SHP77 (cell line): Measurements from ENCODE around the gene COL5A2.

Experiments
- DNase-seq, 2 experiments: peaks; one replicate each; lab custom pipeline; 2025; lab: John Stamatoyannopoulos, UW

The COL5A2 gene

DNA sequence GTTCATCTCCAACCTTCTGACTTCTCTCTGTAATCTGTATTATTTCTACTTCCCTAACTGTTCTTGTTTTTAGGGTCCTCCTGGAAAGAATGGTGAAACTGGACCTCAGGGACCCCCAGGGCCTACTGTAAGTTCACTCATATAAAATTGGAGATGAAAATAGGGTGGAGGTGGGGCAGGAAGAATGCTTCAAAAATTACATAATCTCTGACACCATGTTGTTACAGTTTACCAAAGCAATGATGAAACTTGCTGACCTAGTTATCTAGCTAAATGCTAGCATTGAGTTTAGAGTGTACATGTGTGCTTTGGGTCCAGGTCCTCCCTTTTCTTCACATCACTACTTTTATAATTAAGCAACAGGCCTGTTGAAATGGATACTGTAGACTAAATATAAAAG, 182.3 kb downstream of the COL5A2 start:
- no peak for DNase-seq

DNA sequence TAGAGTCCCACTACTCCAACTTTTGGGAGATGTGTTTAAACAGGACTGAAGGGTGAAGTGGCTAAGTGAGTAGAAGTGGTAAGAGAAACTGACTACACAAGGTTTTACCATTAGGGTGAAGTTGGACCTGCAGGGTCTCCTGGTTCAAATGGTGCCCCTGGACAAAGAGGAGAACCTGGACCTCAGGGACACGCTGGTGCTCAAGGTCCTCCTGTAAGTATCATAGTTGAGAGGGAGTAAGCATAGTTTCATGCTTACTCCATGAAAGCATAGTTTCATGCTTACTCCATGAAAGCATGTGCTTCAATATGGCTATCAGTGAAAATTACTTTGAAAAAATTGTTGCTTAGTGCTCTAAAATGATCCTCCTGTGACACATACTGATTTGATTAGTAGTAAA, 186.3 kb downstream of the COL5A2 start:
- DNase-seq: no peak

DNA sequence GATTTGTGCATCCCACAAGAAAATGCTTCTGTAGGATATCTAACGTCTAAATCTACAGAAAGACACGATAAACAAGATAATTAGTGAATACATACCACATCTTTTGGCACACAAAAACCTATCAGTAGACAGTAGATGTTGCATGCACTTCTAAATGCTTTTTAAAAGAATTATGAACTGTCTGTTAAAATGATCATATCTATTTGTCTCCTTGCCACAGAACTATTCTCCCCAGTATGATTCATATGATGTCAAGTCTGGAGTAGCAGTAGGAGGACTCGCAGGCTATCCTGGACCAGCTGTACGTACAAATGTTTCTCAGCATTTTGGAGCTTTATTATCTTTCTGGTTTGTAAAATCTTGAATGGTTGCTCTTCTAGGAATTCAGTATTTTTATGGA, 192.7 kb downstream of the COL5A2 start:
- no peak for DNase-seq

DNA sequence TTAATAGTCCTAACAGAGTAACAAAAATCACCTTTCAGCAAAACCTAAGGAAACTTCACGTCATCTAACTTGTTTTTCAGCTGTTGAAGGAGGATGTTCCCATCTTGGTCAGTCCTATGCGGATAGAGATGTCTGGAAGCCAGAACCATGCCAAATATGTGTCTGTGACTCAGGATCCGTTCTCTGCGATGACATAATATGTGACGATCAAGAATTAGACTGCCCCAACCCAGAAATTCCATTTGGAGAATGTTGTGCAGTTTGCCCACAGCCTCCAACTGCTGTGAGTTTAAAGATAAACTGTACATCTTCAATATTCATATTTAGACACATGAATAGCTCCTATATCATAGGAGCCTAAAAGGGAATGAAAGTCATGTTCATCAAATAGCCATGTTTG, 194.9 kb downstream of the COL5A2 start:
- no peak for DNase-seq

DNA sequence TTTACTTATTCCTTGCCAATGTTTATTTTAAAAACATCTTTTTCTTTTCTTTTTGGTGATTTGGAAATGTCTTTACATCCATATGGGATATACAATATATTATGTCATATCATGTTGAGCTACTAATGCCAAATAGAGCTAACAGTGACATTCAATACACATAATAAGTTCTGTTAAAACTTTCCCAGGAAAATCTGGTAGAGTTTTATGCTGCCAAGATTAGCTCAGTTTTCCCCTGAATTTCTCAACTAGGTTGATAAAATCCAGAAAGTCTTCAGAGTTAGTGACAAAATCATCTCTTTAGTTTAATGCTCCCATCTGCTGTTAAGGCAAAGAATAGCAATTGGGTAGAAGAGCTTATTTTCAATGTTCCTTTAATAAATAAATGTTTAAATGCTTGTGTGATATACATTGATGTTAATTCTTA, 195.5 kb downstream of the COL5A2 start:
- DNase-seq: no peak

DNA sequence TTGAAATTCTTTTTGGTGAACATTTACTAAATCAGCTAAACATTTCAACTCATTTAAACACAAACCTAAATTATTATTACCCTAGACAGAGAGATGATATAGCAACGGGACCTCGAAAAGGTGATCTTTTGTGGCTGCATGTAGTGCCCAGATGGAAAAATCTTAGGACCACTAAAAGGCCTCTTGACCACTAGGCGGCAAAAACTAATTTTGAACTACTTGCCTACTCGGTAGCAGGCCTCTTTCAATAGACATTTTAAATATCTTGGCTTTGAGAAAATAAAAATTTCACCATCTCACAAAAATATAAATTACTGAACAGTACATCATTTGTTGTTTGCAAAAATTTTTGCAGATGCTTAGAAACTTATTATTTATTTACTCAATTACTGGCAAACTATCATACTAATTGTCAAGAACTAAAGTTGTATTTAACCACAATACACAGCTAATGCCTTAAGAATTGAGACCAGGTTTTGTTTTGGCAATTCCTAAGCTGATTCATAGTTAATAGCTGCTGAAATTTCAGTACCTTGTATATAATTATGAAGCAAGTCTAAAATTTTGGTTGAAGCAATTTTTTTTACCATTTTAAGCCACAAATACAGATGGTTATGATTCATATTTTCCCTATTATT, 196.0 kb downstream of the COL5A2 start:
- no peak for DNase-seq
